HCT116 (cell line): ENCODE data around the gene FGF19. TPM values are rescaled to one million over a fixed set of nuclear protein-coding genes. Genes with fewer than 3 reads are reported as not detected.

ENCODE experiments used
- ATAC-seq: fragments of 200-7000 bp; cut with Tn5 transposase; 2 replicates; pipeline ENCODE4 v1.9.1; 2020; ENCODE audit warnings: mild to moderate bottlenecking, moderate library complexity
- BruUV-seq: library from RNA; stranded (reverse); fragments of 400-500 nt; replicated peaks from 2 replicates; lab custom pipeline; 2021; lab: Mats Ljungman, UMichigan
- CTCF ChIA-PET: fragments of 300-600 bp; sonication (Branson Sonifier 250); formaldehyde crosslinking; loops from one replicate; lab custom pipeline; 2021; ENCODE audit warnings: antibody characterized with exemption; lab: Charles Lee
- POLR2A ChIA-PET: fragments of 300-600, 350-600 bp; sonication (Branson Sonifier 250); formaldehyde crosslinking; loops from one replicate; lab custom pipeline; 2021; ENCODE audit warnings: antibody characterized with exemption; lab: Charles Lee
- RAD21 ChIA-PET, 2 experiments: fragments of 300-600 bp; sonication (Branson Sonifier 250); formaldehyde crosslinking; loops; one replicate each; lab custom pipeline; 2023; ENCODE audit warnings: low total read pairs in 2 of 2; ENCODE audit not compliant: uncharacterized antibody in 2 of 2, unreplicated experiment in 2 of 2, low non-redundant PET in 1 of 2; lab: Charles Lee
- DNase-seq: peaks from one replicate; pipeline ENCODE4 v3.0.0-alpha.2; 2010; ENCODE audit warnings: low read depth, low spot score
- H2AFZ ChIP-seq: fragments of 200-600 bp; shearing (Covaris generic), sonication (generic); 2 replicates; pipeline ENCODE4 v1.6.1; 2017; ENCODE audit warnings: low read depth, mixed run types, mixed read lengths, antibody characterized with exemption, low read length; ENCODE audit not compliant: poor library complexity, severe bottlenecking
- H3K27ac ChIP-seq: 2 replicates; pipeline ENCODE4 v1.5.1; 2012; ENCODE audit warnings: low read depth, low read length
- H3K27me3 ChIP-seq: fragments of 200-600 bp; sonication (generic); 2 replicates; pipeline ENCODE4 v1.6.1; 2016; ENCODE audit warnings: mixed run types, low read length, mixed read lengths; ENCODE audit not compliant: insufficient read depth
- H3K36me3 ChIP-seq, 2 experiments: fragments of 200-500 bp in 1 of 2; fragments of 200-600 bp in 1 of 2; sonication (Bioruptor generic) in 1 of 2; sonication (generic) in 1 of 2; 2 replicates each; pipeline versions ENCODE4 v1.5.1 to v1.6.1; 2014 to 2016; ENCODE audit warnings: low read length in 2 of 2, inconsistent platforms in 1 of 2, mixed read lengths in 1 of 2, mixed run types in 1 of 2; ENCODE audit not compliant: insufficient read depth in 2 of 2, control insufficient read depth in 1 of 2
- H3K4me1 ChIP-seq, 2 experiments: fragments of 200-600 bp in 1 of 2; sonication (generic) in 1 of 2; 2 replicates each; pipeline versions ENCODE4 v1.5.1 to v1.6.1; 2012 to 2017; ENCODE audit warnings: low read length in 2 of 2, inconsistent platforms in 1 of 2, mild to moderate bottlenecking in 1 of 2, mixed read lengths in 1 of 2, mixed run types in 1 of 2, moderate library complexity in 1 of 2; ENCODE audit not compliant: insufficient read depth in 2 of 2, control insufficient read depth in 1 of 2
- H3K4me2 ChIP-seq: fragments of 200-600 bp; sonication (generic); 2 replicates; pipeline ENCODE4 v1.6.1; 2017; ENCODE audit warnings: mixed run types, low read length, mixed read lengths
- H3K4me3 ChIP-seq, 2 experiments: fragments of 200-600 bp in 1 of 2; sonication (generic) in 1 of 2; replicated peaks in 1 of 2; 2 replicates each; pipeline ENCODE4 v1.5.1; 2011 to 2016; ENCODE audit warnings: low read length in 2 of 2, control low read depth in 1 of 2, low read depth in 1 of 2, mild to moderate bottlenecking in 1 of 2, mixed read lengths in 1 of 2, mixed run types in 1 of 2
- H3K79me2 ChIP-seq: fragments of 200-600 bp; sonication (generic); 2 replicates; pipeline ENCODE4 v1.6.1; 2017; ENCODE audit warnings: mild to moderate bottlenecking, mixed run types, low read length, moderate library complexity, mixed read lengths; ENCODE audit not compliant: insufficient read depth
- H3K9ac ChIP-seq: fragments of 200-600 bp; sonication (generic); 2 replicates; pipeline ENCODE4 v1.6.1; 2016; ENCODE audit warnings: low read length, mixed read lengths
- H3K9me2 ChIP-seq: fragments of 200-600 bp; sonication (generic), shearing (Covaris generic); 2 replicates; pipeline ENCODE4 v1.6.1; 2017; ENCODE audit warnings: mixed run types, mild to moderate bottlenecking, moderate library complexity; ENCODE audit not compliant: insufficient read depth
- H3K9me3 ChIP-seq, 2 experiments: fragments of 200-500 bp in 1 of 2; fragments of 200-600 bp in 1 of 2; sonication (Bioruptor generic) in 1 of 2; sonication (generic) in 1 of 2; 2 replicates each; pipeline ENCODE4 v1.6.1; 2014 to 2017; ENCODE audit warnings: low read length in 2 of 2, mixed read lengths in 2 of 2, inconsistent platforms in 1 of 2, low read depth in 1 of 2, mild to moderate bottlenecking in 1 of 2, mixed run types in 1 of 2, moderate library complexity in 1 of 2; ENCODE audit not compliant: control insufficient read depth in 1 of 2, insufficient read depth in 1 of 2
- H4K20me1 ChIP-seq: fragments of 200-600 bp; sonication (generic), shearing (Covaris generic); 2 replicates; pipeline ENCODE4 v1.6.1; 2017; ENCODE audit warnings: mixed run types, mild to moderate bottlenecking, moderate library complexity; ENCODE audit not compliant: insufficient read depth
- ATF3 ChIP-seq: IDR thresholded peaks from 2 replicates; pipeline ENCODE4 v1.6.1; 2012
- CBX3 ChIP-seq: IDR thresholded peaks from 2 replicates; pipeline ENCODE4 v1.6.1; 2012; ENCODE audit warnings: low read depth
- CEBPB ChIP-seq: IDR thresholded peaks from 2 replicates; pipeline ENCODE4 v1.6.1; 2012; ENCODE audit warnings: low read depth
- EGR1 ChIP-seq: IDR thresholded peaks from 2 replicates; pipeline ENCODE4 v1.6.1; 2012; ENCODE audit warnings: low read depth
- ELF1 ChIP-seq: IDR thresholded peaks from 2 replicates; pipeline ENCODE4 v1.6.1; 2012; ENCODE audit warnings: low read depth, borderline replicate concordance
- EZH2phosphoT487 ChIP-seq: fragments of 200-600 bp; IDR thresholded peaks from 2 replicates; pipeline ENCODE4 v1.6.1; 2018; ENCODE audit warnings: antibody characterized with exemption, borderline replicate concordance
- JUND ChIP-seq: IDR thresholded peaks from 2 replicates; pipeline ENCODE4 v1.6.1; 2012
- MAX ChIP-seq: IDR thresholded peaks from 2 replicates; pipeline ENCODE4 v1.6.1; 2012
- POLR2A ChIP-seq: IDR thresholded peaks from 2 replicates; pipeline ENCODE4 v1.7.0; 2011; ENCODE audit warnings: borderline replicate concordance; ENCODE audit not compliant: insufficient read depth, insufficient read length; ENCODE audit errors: extremely low read depth
- POLR2AphosphoS5 ChIP-seq: IDR thresholded peaks from 2 replicates; pipeline ENCODE4 v1.6.1; 2011; ENCODE audit warnings: mild to moderate bottlenecking, low read depth, low read length, moderate library complexity
- RAD21 ChIP-seq: IDR thresholded peaks from 2 replicates; pipeline ENCODE4 v1.6.1; 2012; ENCODE audit warnings: low read depth, mild to moderate bottlenecking
- SIN3A ChIP-seq: IDR thresholded peaks from 2 replicates; pipeline ENCODE4 v1.6.1; 2012; ENCODE audit warnings: low read depth
- SRF ChIP-seq: IDR thresholded peaks from 2 replicates; pipeline ENCODE4 v1.6.1; 2012; ENCODE audit warnings: low read depth
- TCF7L2 ChIP-seq: IDR thresholded peaks from 2 replicates; pipeline ENCODE4 v1.7.0; 2011; ENCODE audit warnings: borderline replicate concordance, inconsistent platforms; ENCODE audit not compliant: insufficient read depth, insufficient read length; ENCODE audit errors: extremely low read depth
- ZFX ChIP-seq: fragments of 450-650 bp; IDR thresholded peaks from 2 replicates; pipeline ENCODE4 v1.6.1; 2017
- ZNF274 ChIP-seq: fragments of 200-500 bp; sonication (Bioruptor generic); IDR thresholded peaks from 2 replicates; pipeline ENCODE4 v1.6.1; 2014; ENCODE audit warnings: mild to moderate bottlenecking, low read depth, low read length, inconsistent platforms
- intact Hi-C: fragments of 100-400 bp; cut with micrococcal nuclease; formaldehyde crosslinking; loops from 2 replicates; pipeline ENCODE4 v1.10.0; 2022
- total RNA-seq: library from RNA; stranded (reverse); gene quantifications from one replicate; pipeline ENCODE4 v1.2.1, GENCODE V29; 2021; ENCODE audit not compliant: unreplicated experiment
- TF ChIP-seq, protein P1 (sequence below): IDR thresholded peaks from 2 replicates; pipeline ENCODE4 v1.6.1; 2012; ENCODE audit warnings: low read depth

FGF19 gene
- total RNA-seq, 1 experiment from 2014 or later, result 37.5 TPM

DNA sequence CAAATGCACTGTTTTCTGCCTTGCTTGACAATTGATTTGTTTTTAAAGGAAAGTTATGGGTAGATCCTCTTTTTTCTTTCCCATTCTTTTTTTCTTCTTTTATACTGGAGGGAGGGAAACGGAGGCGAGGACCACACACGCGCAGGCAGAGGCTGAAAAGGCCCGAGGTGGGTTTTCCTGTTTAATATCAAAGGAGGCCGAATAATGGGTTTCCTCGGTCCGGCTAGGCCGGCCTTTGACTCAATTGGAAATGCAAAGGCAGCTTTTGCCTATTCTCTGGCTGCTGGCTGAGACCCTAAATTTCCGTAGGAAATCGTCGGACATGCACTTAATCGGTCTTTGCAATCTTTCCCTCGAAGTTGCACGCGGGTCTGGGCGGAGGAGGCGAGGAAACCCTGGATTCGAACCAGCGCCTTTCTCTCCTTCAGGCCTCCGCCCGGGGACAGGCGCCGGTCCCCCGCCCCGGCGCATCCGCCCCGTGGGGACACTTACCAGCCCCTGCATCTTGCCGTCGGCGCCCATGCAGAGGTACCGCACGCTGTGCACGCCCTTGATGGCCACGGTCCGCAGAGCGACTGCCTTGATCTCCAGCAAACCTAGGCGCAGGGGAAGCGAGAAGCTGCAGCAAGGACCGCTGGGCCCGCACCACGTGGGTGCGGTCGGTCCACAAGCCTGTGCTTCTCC, 911 bp downstream of the FGF19 start:
- Histone ChIP-seq H3K4me2 (peak overlapping the region; percentile 96), H2AFZ (no peak overlapping the region), H3K9me3 (no peaks in the 10 kb centered on the region), H3K27ac (peak overlapping the region; percentile 80), H3K9ac (peak overlapping the region; percentile 58), H3K4me3 (peak overlapping the region; percentile 57 to 63), H3K9me2 (no peaks in the 10 kb centered on the region), H3K36me3 (no peaks in the 10 kb centered on the region), H3K27me3 (no peaks in the 10 kb centered on the region), H3K79me2 (no peaks in the 10 kb centered on the region; the same call in 1 of the 2 replicates), H3K4me1 (peaks cover 29 to 54% of the 10 kb centered on the region in 2 experiments), H4K20me1 (no peaks in the 10 kb centered on the region)
- CTCF ChIA-PET, result no interaction called here
- RAD21 ChIA-PET, result no interaction called here
- ATAC-seq (no peak), DNase-seq (no peak)
- intact Hi-C loops, result no loop called here
- TF ChIP-seq SRF (no peak), RAD21 (no peak), MAX (peak; percentile 60; the same call in 1 of the 2 replicates)
- BruUV-seq, result TSS peak; percentile 81
- POLR2A ChIA-PET, result interaction anchor here (0.6 to 2.5 kb wide), 2 partner anchors 9 to 12 kb away, joined by 3 to 12 read pairs; no protein-coding TSS in a partner anchor

GRCh38 chr11:69702239-69702691, 1.6 kb downstream of the FGF19 start:
- Histone ChIP-seq H4K20me1 (no peaks in the 10 kb centered on the region), H3K9me2 (no peaks in the 10 kb centered on the region), H3K4me2 (peak overlapping the region; percentile 96), H3K4me3 (peak overlapping the region; percentile 57 to 63), H3K79me2 (no peaks in the 10 kb centered on the region; the same call in 1 of the 2 replicates), H3K9ac (peak overlapping the region; percentile 58), H3K4me1 (peaks cover 33 to 59% of the 10 kb centered on the region in 2 experiments), H3K27ac (peak overlapping the region; percentile 80), H3K9me3 (no peaks in the 10 kb centered on the region), H3K36me3 (no peaks in the 10 kb centered on the region), H3K27me3 (no peaks in the 10 kb centered on the region), H2AFZ (no peak overlapping the region)
- CTCF ChIA-PET, result no interaction called here
- POLR2A ChIA-PET, result interaction anchor here (0.6 to 2.5 kb wide), 2 partner anchors 10 to 11 kb away, joined by 3 to 12 read pairs; no protein-coding TSS in a partner anchor
- RAD21 ChIA-PET, result no interaction called here
- no TSS peak for BruUV-seq
- intact Hi-C loops, result no loop called here
- ATAC-seq, result peak; percentile 18
- no peak for DNase-seq
- TF ChIP-seq TCF7L2 (peak; percentile 94), EGR1 (no peak), ZNF274 (no peak), POLR2AphosphoS5 (no peak), SIN3A (0 out of 2 replicates have a peak, but pooled peaks have one; percentile 37), RAD21 (no peak), MAX (no peak), CBX3 (no peak), ATF3 (no peak), ELF1 (no peak), POLR2A (no peak), EZH2phosphoT487 (no peak), CEBPB (no peak), JUND (no peak), ZFX (peak; percentile 46)
- TF ChIP-seq, protein P1, sequence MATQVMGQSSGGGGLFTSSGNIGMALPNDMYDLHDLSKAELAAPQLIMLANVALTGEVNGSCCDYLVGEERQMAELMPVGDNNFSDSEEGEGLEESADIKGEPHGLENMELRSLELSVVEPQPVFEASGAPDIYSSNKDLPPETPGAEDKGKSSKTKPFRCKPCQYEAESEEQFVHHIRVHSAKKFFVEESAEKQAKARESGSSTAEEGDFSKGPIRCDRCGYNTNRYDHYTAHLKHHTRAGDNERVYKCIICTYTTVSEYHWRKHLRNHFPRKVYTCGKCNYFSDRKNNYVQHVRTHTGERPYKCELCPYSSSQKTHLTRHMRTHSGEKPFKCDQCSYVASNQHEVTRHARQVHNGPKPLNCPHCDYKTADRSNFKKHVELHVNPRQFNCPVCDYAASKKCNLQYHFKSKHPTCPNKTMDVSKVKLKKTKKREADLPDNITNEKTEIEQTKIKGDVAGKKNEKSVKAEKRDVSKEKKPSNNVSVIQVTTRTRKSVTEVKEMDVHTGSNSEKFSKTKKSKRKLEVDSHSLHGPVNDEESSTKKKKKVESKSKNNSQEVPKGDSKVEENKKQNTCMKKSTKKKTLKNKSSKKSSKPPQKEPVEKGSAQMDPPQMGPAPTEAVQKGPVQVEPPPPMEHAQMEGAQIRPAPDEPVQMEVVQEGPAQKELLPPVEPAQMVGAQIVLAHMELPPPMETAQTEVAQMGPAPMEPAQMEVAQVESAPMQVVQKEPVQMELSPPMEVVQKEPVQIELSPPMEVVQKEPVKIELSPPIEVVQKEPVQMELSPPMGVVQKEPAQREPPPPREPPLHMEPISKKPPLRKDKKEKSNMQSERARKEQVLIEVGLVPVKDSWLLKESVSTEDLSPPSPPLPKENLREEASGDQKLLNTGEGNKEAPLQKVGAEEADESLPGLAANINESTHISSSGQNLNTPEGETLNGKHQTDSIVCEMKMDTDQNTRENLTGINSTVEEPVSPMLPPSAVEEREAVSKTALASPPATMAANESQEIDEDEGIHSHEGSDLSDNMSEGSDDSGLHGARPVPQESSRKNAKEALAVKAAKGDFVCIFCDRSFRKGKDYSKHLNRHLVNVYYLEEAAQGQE, result no peak
